ENCODE results near the gene PUS7L.

DNA sequence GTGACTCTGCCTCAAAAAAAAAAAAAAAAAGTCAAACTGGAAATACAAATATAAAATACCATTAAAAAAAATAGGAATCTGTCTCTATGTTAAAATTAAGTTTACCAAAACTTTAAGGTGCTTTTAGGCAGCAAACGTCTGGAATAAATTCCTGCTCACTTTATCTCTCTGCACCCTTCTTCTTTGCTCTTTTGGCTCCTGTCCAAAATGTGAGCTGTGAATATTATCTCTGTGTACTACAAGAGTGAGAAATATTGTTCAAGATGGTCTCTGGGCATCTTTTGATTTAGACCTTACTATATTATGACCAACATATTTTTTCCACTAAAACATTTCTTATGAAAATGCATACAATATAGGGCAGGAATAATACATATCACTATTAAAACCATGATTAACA, 63.7 kb downstream of the PUS7L start:
- TF ChIP-seq POLR2AphosphoS5 (IDR thresholded peaks at IDR 0.05): no peak
- TF ChIP-seq, protein P1, sequence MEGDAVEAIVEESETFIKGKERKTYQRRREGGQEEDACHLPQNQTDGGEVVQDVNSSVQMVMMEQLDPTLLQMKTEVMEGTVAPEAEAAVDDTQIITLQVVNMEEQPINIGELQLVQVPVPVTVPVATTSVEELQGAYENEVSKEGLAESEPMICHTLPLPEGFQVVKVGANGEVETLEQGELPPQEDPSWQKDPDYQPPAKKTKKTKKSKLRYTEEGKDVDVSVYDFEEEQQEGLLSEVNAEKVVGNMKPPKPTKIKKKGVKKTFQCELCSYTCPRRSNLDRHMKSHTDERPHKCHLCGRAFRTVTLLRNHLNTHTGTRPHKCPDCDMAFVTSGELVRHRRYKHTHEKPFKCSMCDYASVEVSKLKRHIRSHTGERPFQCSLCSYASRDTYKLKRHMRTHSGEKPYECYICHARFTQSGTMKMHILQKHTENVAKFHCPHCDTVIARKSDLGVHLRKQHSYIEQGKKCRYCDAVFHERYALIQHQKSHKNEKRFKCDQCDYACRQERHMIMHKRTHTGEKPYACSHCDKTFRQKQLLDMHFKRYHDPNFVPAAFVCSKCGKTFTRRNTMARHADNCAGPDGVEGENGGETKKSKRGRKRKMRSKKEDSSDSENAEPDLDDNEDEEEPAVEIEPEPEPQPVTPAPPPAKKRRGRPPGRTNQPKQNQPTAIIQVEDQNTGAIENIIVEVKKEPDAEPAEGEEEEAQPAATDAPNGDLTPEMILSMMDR (IDR thresholded peaks at IDR 0.05): no peak

Measured in esophagus muscularis mucosa (tissue), 3 donors.